GM18517 (cell line): ENCODE data around the gene GRK4.
"Not testable (repeated sequence)": the region's sequence is repeated elsewhere in the genome, so short reads cannot be mapped to it uniquely, and the experiment has no call there.

Experiments used
- ATAC-seq: cut with Tn5 transposase; IDR thresholded peaks from one replicate; pipeline ENCODE4 v1.9.1; 2021; ENCODE audit warnings: mild to moderate bottlenecking, moderate library complexity; ENCODE audit not compliant: unreplicated experiment

The GRK4 gene

DNA sequence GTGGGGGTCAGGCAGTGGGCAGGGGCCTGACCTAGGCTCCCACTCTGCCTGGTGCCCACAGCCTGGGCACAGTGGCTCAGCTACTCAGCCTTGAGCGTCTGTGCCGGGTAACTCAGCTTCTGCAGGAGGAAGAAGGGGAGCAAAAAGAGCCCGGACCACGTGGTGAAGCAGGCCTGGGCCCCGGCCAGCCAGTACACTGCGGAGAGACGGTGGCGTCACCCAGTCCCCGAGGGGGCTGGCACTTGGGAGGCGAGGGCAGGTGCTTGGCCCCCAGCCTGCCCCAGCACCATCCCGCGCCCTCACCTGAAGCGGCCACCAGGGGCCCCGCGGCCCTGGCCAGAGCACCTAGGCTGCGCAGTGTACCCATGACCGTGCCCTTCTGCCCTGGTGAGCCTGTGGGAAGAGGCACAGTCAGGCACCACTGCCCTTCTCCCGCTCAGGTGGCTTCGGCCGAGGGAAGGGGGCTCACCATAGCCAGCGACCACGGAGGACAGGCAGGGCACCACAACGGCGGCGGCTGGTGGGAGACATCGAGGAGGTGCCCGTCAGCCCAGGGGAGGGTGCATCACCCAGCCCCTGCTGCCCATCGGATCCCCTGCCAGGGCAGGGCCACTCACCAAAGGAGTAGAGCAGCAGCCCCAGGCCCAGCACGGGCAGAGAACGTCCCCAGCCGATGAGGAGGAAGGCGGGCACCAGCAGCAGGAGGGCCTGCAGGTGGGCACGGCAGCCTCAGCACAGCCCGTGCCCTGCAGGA is 32.4 kb upstream of the GRK4 start:
- no peak for ATAC-seq

DNA sequence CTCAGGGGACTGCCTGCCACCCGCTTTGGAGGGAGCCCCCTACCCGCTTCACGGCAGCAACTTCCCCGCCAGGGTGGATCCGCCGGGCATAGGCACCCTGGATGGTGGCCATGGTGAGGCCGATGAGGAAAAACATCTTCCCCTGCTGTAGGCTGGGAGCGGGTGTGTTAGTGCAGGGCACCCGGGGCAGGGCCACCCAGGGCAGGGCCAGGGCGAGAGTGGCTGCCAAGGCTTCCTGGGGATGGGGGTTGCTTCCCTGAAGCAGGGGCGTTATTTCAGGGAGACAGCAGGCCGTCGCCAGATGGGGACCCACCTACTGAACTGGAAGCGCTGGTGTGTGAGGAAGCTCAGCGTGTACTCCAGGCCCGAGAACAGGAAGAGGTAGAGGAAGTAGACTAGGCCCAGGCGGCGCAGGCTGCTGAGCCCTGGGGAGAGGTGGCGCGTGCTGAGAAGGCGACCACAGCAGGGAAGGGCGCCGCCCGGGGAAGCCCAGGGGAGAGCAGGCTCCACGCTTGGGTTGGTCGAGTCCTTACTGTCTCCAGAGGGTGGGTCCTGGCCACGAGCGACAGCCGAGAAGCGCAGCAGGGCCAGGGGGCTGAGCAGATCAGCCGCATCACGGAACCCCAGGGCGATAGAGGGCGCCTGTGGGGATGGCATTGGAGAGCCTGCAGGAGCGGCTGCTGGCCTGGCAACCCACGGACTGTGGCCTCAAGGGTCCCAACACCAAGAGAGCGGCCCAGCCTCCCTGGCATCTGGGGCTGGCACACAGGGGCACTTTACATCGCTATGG is 31.7 kb upstream of the GRK4 start:
- no peak for ATAC-seq

DNA sequence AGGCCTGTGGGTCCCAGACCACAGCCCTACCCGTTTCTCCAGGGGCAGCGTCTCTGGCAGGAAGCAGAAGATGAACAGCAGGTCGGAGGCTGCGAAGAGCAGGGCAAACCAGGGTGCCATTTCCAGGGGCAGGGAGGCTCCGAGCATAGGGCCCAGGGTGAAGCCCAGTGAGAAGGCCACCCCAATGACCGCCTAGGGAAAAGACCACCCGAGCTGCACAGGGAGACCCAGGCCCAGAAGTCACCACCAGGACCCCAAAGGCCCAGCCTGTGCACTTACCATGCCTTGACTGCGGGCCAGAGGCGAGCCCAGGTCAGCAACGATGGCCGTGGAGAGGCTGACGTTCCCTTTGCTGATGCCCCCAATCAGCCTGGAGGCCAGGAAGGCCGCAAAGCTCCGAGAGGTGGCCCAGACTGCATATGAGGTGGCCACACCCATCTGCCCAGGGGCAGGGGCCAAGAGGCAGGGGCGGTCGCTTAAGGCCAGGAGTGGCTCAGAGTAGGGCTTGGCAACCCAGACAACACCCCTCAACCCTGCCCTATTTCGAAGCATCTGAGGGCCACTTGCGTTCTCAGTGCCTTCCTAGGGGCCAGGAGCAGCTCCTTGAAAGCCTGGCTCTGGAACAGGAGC is 30.9 kb upstream of the GRK4 start:
- ATAC-seq: no peak

DNA sequence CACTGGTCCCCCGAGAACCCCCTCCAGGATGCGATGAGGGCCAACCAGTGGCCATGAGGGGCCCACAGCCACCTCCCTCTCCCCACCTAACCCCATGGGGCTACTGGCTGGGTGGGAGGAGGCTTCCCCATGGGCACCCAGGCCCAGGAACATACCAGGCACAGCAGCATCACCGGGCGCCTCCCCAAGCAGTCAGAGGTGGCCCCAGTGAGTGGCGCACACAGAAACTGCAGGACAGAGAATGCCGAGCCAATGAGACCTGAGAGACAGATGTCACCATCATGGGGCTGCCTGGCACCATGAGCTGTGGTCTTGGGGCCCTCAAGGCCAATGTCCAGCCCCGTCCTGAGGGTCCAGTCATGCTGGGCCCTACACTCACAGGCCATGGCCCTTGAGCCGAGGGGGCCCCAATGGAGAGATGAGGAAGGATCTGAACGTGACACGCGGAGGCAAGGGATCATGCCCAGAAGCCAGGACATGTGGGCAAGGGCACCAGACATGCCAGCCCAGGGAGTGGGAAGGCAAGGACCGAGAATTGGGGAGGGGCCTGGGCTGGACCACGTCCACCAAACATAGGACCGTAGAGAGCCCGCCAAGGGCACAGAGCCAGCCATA is 30.3 kb upstream of the GRK4 start:
- ATAC-seq: no peak

DNA sequence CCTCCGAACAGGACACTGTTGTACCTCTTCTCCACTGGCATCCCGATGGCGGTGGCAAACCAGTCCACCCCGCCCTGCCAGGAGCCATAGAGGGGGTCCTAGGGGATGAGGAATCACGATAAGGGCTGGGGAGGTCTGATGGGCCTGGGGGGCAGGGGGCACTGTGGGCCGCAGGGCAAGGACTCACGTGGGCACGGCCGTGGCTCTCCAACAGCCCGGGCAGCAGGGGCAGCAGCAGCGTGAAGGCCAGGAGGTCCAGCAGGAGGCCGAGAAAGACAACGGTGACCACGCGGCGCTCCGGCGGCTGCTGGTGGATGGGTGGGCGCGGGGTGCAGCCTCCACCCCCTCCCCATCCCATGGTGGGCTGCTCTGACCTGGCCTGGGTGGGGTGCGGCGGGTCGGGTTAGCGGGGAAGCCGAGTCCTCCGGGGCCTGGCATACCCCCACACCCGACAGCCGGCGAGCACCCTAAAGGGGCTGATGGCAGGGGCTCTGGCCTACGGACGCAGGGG is 29.8 kb upstream of the GRK4 start:
- no peak for ATAC-seq

DNA sequence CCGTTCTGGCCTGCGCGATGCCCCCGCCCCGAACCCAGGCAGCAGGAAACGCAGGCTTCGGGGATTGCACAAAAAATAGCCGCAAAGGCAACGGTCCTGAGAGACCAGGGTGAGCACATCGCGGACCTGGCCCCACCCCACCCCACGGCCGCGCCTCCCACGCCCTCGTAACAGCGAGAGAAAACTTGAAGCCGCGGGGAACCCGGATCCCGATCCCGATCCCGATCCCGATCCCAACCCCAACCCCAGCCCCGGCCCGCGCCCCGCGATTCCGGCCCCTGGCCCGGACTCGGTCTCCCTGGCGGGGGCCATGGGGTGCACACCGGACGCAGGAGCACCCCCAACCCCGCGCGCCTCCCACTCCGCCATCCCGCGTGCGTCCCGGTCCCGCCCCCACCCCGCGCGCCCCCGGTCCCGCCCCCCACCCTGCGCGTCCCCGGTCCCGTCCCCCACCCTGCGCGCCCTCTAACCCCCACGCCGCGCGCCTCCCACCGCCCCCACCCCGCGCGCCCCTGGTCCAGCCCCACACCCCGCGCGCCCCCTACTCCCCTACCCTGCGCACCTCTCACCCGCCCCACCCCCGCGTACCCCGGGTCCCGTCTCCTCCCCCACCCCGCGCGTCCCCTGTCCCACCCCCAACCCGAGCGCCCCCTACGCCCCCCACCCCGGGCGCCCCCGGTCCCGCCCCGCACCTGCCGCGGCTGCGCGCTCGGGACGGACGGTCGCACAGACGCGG is 29.1 kb upstream of the GRK4 start:
- ATAC-seq: no peak

DNA sequence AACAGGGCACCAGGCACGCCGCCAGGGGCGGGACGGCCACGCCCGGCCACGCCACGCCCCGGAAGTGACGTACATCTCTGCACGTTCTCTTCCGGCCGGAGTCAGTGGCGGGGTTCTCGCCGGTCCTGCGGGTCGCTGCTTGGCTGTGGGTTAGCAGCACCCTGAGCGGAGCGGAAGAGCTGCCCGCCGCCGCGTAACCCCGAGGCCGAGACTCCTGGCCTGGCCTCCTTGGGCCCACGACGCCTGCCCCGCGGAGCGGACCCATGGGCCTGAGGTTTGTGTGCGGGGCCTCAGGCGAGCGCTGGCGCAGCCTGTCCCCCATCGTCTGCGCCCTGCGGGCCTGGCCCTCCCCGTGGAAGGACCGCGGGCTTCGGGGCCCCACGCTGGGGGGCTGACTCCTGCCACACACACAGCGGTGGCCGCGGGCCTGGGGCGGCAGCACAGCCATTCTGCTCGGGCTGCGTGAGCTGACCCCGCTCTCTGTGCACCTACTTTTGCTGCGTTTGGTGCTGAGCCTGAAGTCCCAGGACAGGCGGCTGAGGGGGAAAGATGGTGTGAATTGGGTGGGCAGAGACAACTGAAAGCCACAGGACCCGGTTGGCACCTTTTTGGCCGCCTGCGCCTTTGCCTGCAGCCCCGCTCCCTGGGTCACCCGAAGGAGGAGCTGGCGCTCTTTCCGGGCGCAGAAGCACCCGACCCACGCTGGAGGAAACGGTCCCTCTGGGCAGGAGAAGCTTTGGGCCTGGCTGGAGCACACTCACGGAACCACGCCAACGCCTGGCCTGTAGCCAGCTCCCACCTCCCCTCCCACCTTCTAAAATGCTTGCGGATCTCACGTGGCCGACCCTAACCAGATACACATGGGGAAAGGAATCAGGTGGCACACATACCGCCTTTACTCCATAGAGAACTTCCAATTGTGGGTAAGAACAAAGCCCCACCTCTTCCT is 28.3 kb upstream of the GRK4 start:
- ATAC-seq: peak; percentile 39

DNA sequence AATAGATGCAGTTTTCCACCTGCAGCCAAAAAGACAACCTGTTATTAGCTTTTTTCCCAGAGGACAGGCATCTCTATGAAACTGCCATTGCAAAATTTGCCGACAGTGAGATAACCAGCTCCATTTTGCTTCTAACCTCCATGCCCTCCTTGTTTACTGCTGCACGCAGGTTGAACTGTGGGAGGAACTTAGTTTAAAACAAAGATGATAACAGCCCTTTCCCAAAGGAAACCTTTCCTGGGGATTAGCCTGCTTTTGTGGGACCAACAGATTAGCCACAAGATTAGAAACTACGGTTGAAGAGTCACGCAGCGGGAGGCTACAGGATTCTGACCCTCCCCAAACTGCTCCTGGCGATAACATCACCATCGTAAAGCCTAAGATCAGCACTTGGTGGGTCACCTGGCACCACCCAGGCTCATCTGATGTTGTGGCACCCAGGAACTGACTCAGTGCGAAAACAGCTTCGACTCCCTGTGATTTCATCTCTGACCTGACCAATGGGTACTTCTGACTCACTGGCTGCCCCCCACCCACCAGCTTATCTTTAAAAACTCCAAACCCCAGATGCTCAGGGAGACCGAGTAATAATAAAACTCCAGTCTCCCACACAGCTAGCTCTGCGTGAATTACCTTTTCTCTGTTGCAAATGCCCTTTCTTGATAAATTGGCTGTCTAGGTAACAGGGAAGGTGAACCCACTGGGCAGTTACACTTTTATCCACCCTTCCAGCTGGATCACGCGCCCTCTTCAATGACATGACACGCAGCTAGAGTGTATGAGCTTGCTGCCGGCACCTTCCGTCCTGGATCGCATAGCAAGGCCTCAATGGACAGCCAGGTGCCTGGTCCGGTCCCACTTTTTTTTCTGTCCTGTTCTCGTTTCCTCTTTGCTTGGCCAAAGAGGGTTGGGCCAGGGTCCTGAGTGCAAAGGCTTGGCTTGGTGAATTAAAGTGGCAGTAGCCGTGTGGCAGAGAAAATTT is 27.3 kb upstream of the GRK4 start:
- no peak for ATAC-seq

DNA sequence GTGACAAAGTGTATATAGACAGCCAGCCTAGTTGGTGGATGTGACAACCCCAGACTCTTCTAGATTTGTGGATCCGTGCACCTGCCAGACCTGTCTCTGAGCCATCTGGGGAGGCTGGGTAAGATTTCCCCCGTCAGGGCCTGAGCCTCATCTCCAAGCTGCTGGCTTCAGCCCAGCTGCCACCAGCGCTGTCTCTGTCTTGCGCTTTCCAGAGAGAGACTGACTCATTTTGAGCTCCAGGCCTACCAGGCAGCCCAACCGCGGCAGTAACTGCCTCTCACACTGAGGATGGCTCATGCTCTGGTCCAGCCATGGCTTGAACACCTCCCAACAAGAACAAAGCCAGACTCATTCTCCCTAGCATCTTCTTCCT is 26.6 kb upstream of the GRK4 start:
- no peak for ATAC-seq

DNA sequence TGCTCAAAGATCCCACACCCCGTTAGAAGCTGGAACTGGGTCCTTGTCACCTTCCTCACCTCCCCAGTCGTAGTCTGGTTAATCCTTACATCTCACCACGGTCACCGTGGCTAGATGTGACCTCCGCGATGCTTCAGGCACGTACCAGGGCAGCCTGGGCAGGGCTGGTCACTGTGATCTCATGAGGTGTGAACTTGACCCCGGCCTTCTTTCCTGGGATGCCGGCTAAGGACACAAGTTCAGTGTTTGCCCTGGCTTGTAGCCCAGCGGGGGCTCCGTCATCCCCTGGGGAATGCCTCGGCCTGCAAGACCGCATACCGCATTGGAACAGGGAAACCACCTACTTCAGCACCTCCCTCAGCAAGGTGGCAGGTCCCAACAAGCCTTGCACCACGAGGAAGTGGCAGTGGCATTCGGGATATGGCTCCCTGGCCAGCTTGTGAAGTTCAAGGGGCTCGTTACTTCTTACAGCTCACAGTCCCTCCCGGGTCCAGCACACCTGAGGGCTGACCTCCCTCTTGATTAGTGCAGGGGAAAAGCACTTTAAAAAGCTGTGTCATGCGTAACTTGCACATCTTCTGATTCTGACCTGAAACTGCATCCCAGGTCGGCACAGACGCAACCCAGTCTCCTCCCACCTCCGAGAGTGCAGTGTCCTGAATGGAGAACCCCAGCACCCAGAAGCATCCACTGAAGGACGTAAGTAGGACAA is 26.1 kb upstream of the GRK4 start:
- no peak for ATAC-seq

DNA sequence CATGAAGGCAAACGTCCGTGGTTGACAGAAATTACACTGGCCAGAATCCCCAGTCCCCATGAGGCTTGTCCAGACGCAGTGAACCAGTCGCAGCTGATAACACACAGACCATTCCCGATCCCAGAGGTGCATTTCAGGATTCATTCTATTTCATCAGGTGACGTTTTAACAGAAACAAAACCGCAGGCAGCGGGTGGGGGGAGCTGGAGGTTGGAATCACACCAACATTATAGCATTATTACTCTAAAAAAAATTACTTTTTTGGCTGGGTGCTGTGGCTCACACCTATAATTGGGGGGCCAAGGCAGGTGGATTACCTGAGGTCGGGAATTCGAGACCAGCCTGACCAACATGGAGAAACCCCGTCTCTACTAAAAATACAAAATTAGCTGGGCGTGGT is 25.4 kb upstream of the GRK4 start:
- no peak for ATAC-seq

DNA sequence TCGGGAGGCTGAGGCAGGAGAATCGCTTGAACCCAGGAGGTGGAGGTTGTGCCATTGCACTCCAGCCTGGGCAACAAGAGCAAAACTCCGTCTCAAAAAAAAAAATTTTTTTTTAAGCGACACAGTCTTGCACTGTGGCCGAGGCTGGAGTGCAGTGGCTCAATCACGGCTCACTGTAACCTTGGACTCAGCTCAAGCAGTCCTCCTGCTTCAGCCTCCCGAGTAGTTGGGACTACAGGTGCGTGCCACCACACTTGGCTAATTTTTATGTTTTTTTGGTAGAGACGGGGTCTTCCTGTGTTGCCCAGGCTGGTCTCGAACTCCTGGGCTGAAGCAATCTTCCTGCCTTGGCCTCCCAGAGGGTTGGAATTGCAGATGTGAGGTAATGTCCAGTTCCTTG is 25.0 kb upstream of the GRK4 start:
- ATAC-seq: not testable (repeated sequence)

DNA sequence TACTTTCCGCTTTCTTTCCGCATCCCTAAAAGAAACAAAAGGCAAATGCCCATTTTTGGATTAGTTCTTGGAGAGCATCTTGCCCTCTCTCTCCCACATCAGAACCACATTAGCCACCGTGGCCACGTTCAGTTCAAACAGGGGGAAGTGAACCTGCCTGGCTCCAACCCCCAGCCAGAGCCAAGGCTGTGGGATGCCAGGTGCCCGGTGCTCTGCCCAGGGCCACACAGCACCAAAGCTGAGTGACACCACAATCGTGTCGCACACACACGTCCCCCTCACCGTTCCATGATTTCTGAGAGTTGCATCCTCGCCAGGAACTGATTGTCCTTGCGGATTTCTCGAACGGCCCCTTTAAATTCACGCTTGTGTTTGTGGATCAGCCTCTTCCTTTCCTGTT is 24.5 kb upstream of the GRK4 start:
- ATAC-seq: no peak

DNA sequence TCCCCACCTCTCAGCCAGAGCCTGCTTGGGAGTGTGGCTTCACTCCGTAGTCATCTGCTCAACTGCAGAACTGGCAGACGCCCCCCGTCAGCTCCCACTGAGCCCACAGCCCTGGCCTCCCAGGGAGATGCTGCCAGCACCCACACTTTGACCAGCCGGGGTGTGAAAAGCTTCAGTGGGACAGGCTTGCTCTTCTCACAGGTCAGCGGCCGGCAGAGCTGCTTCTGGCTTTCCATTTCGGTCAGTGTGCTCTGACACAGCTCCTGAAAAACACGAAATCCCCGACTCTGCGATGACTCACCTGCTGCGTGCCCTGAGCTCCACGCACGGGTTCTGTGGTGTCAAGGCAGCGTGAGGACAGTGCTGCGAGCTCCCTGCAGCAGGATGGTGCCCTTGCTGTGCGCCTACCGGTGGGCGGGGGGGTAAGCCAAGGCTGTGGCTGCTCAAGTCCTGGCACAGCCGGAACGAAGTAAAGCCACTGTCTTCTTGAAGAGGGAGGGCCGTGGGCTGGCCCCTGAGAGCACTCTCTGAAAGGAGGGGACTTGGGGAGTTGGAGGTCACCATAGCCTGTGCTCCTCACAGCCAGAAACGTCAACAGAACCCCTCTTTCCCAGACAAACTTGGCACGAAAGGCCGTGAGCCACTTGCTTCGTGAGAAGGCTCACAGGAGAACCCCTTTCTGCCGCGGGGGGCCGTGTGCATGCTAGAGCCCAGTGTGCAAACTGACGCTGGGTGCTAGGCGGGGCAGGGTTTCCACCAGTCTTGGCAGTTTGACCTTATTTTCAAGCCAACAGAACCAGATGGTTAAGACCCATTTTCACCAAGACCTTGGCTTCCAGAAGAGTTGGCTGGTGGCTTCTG is 23.8 kb upstream of the GRK4 start:
- ATAC-seq: no peak

DNA sequence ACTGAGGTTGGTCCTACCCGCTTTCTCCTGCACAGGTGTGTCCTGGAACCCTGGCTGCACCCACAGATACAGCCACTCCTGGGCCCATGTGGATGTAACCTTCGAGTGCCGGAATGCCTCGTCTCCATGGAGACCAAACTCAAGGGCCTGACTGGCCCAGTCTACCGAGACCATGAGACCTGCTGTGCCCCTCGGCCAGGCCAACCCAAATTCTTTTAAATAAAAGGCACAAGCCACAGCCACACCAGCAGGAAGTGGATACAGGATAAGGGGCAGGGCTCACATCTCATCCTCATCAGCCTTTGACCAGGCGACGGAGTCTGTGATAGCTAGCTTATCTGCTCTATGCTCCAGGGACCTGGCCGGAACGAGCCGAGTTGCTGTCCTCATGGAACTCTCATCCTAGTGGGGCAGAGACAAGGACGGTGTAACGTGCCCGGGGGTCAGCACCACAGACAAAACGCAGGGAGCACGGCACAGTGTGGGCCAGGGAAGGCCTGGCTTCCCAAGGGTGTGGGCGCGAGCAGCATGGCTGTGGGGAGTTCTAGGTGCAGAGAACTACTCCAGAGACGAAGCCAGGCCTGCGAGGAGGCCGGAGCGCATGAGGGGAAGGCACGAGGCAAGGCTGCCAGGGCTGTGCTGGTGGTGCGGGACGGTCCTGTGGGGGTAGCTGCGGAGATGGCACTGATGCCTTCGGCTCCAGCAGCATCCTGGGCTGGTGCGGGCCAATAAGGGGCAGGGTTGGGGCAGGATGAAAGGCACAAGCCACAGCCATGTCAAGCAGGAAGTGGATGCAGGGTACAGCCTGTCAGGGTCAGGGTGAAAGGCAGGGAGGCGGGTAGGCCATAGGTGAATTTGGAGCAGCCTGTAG is 22.9 kb upstream of the GRK4 start:
- ATAC-seq: no peak
